DMS153 (cell line): ENCODE data around the gene PGGHG.
"Not testable (repeated sequence)": the region's sequence is repeated elsewhere in the genome, so short reads cannot be mapped to it uniquely, and the experiment has no call there.

ENCODE experiments used
- DNase-seq: peaks from one replicate; lab custom pipeline; 2025; lab: John Stamatoyannopoulos, UW

PGGHG gene

GRCh38 chr11:313787-314553 is 25.0 kb downstream of the PGGHG start, which contains the start of gene IFITM1:
Gene IFITM1, plus strand, starts transcription at chr11:314040. Its CDS starts 131 bp downstream, at chr11:314171.
- no peak for DNase-seq

GRCh38 chr11:314554-314875 is 25.6 kb downstream of the PGGHG start:
- not testable (repeated sequence) for DNase-seq

GRCh38 chr11:315051-315481 is 26.1 kb downstream of the PGGHG start:
- no peak for DNase-seq

GRCh38 chr11:315516-315994 is 26.6 kb downstream of the PGGHG start:
- DNase-seq = no peak

- DNase-seq = no peak
Measured at GRCh38 chr11:316031-316701, 27.2 kb downstream of the PGGHG start.

- no peak for DNase-seq
Measured at GRCh38 chr11:316891-317301, 28.0 kb downstream of the PGGHG start.

- not testable (repeated sequence) for DNase-seq
Measured at GRCh38 chr11:317668-318404, 28.9 kb downstream of the PGGHG start.

GRCh38 chr11:318405-319120 is 29.6 kb downstream of the PGGHG start:
- not testable (repeated sequence) for DNase-seq

GRCh38 chr11:319121-319887 is 30.4 kb downstream of the PGGHG start:
- DNase-seq = not testable (repeated sequence)

- not testable (repeated sequence) for DNase-seq
Measured at GRCh38 chr11:319888-320273, 31.0 kb downstream of the PGGHG start.

GRCh38 chr11:324156-324555 is 35.2 kb downstream of the PGGHG start:
- no peak for DNase-seq

- not testable (repeated sequence) for DNase-seq
Measured at GRCh38 chr11:324593-325517, 35.9 kb downstream of the PGGHG start.

- no peak for DNase-seq
Measured at GRCh38 chr11:325796-326591, 37.1 kb downstream of the PGGHG start.

- DNase-seq = no peak
Measured at GRCh38 chr11:326592-326841, 37.6 kb downstream of the PGGHG start.

GRCh38 chr11:326842-327580 is 38.1 kb downstream of the PGGHG start:
- DNase-seq = no peak

GRCh38 chr11:327581-327923 is 38.6 kb downstream of the PGGHG start:
- no peak for DNase-seq

- no peak for DNase-seq
Measured at GRCh38 chr11:328012-328411, 39.1 kb downstream of the PGGHG start.

- not testable (repeated sequence) for DNase-seq
Measured at GRCh38 chr11:328516-329100, 39.7 kb downstream of the PGGHG start.

GRCh38 chr11:329886-330253 is 40.9 kb downstream of the PGGHG start:
- no peak for DNase-seq
